Stomach (tissue), 9 donors: ENCODE data around the gene ACRV1. TPM values are rescaled to one million over a fixed set of nuclear protein-coding genes. Genes with fewer than 3 reads are reported as not detected.

Source experiments
- DNase-seq, 2 donors: peaks; one replicate each; pipeline versions ENCODE4 v3.0.0 to v3.0.0-alpha.2; 2013 to 2019
- H3K27ac ChIP-seq, 5 donors: fragments of 200-600 bp in 4 of 5; sonication (generic) in 4 of 5; one replicate each; pipeline ENCODE4 v1.5.1; 2013 to 2019; ENCODE audit warnings: mild to moderate bottlenecking in 1 of 5, moderate library complexity in 1 of 5
- H3K27me3 ChIP-seq, 3 donors: fragments of 200-600 bp; sonication (generic); one replicate each; pipeline ENCODE4 v1.5.1; 2017 to 2019; ENCODE audit warnings: mixed run types in 1 of 3
- H3K36me3 ChIP-seq, 4 donors: fragments of 200-600 bp; sonication (generic); 1 replicate in 3 of 4; 2 replicates in 1 of 4; pipeline ENCODE4 v1.5.1; 2016 to 2019
- H3K4me1 ChIP-seq, 4 donors: fragments of 200-600 bp; sonication (generic); one replicate each; pipeline ENCODE4 v1.5.1; 2016 to 2019
- H3K4me3 ChIP-seq, 4 donors: fragments of 200-600 bp; sonication (generic) in 3 of 4; one replicate each; pipeline ENCODE4 v1.5.1; 2016 to 2019; ENCODE audit warnings: mild to moderate bottlenecking in 1 of 4
- H3K9me3 ChIP-seq, 4 donors: fragments of 200-600 bp; sonication (generic); one replicate each; pipeline ENCODE4 v1.5.1; 2016 to 2019
- EP300 ChIP-seq: sonication (generic); formaldehyde crosslinking; IDR thresholded peaks from one replicate; pipeline ENCODE4 v1.6.1; 2017; ENCODE audit warnings: antibody characterized with exemption
- POLR2A ChIP-seq, 4 donors: fragments of 450-650 bp; IDR thresholded peaks; one replicate each; pipeline ENCODE4 v1.6.1; 2016; ENCODE audit warnings: antibody characterized with exemption in 4 of 4, control low read depth in 2 of 4, mild to moderate bottlenecking in 1 of 4, moderate library complexity in 1 of 4
- POLR2AphosphoS5 ChIP-seq, 3 donors: sonication (generic); formaldehyde crosslinking; IDR thresholded peaks; one replicate each; pipeline ENCODE4 v1.6.1; 2016; ENCODE audit warnings: antibody characterized with exemption in 3 of 3
- WGBS, 5 donors: extraction: QIAGEN DNeasy Blood & Tissue Kit in 3 of 5; methylation state at CpG; one replicate each; pipeline versions ENCODE4 v1.1.5 to v1.1.7; 2013 to 2018; 5-methylcytosine and 5-hydroxymethylcytosine counted together
- intact Hi-C: fragments of 100-400 bp; cut with DNase I; formaldehyde crosslinking; loops from one replicate; pipeline ENCODE4 v1.15.1; 2023; ENCODE audit warnings: low total_unique reads
- polyA plus RNA-seq, 3 donors: library from polyadenylated mRNA; stranded (reverse); fragments of 200-250 nt; gene quantifications; one replicate each; pipeline ENCODE4 v1.2.3, GENCODE V29; 2013
- total RNA-seq, 5 donors: library from RNA; depleted of rRNA; stranded (reverse); fragments of >200 nt; gene quantifications; one replicate each; pipeline versions ENCODE4 v1.1.0 to v1.2.3, GENCODE V29; 2014 to 2016
- TF ChIP-seq, protein P1 (sequence below), 7 experiments: fragments of 450-650 bp in 4 of 7; fragments of 200-600 bp in 3 of 7; sonication (generic) in 3 of 7; IDR thresholded peaks; one replicate each; pipeline ENCODE4 v1.5.1; 2016 to 2019; ENCODE audit warnings: antibody characterized with exemption in 7 of 7, control low read depth in 2 of 7, mild to moderate bottlenecking in 1 of 7
- donor health status: healthy with polysubstance abuse.
- donor health status: Bipolar disorder and iron deficiency.
- donor health status: healthy.

ACRV1 gene
- total and polyA plus RNA-seq, 8 donors, result not detected

DNA sequence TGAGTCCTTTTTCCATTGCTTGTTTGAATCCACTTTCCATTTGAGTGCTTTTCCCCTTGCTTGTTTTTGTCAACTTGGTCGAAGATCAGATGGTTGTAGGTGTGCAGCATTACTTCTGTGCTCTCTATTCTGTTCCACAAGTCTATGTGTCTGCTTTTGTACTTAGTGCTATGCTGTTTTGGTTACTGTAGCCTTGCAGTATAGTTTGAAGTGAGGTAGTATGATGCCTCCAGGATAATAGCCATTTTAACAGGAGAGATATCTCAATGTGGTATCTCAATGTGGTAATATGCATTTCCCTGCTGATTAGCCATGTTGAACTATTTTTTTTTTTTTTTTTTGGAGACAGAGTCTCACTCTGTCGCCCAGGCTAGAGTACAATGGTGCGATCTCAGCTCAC is 16.7 kb downstream of the ACRV1 start:
- 88 to 98% (median 97%) methylated on average over 1 to 3 of the region's 3 CpGs for WGBS, 5 donors
- Histone ChIP-seq H3K27me3 (no peaks in the 10 kb centered on the region), H3K4me3 (no peak overlapping the region), H3K27ac (no peak overlapping the region), H3K9me3 (peaks cover 0 to 5% (median 0%) of the 10 kb centered on the region in 4 donors), H3K36me3 (no peaks in the 10 kb centered on the region), H3K4me1 (no peaks in the 10 kb centered on the region)
- no peak for DNase-seq
- TF ChIP-seq, protein P1, sequence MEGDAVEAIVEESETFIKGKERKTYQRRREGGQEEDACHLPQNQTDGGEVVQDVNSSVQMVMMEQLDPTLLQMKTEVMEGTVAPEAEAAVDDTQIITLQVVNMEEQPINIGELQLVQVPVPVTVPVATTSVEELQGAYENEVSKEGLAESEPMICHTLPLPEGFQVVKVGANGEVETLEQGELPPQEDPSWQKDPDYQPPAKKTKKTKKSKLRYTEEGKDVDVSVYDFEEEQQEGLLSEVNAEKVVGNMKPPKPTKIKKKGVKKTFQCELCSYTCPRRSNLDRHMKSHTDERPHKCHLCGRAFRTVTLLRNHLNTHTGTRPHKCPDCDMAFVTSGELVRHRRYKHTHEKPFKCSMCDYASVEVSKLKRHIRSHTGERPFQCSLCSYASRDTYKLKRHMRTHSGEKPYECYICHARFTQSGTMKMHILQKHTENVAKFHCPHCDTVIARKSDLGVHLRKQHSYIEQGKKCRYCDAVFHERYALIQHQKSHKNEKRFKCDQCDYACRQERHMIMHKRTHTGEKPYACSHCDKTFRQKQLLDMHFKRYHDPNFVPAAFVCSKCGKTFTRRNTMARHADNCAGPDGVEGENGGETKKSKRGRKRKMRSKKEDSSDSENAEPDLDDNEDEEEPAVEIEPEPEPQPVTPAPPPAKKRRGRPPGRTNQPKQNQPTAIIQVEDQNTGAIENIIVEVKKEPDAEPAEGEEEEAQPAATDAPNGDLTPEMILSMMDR (IDR thresholded peaks at IDR 0.05), result no peak
- no peak for TF ChIP-seq EP300
- TF ChIP-seq POLR2A (IDR thresholded peaks at IDR 0.05), result no peak
- TF ChIP-seq POLR2AphosphoS5 (IDR thresholded peaks at IDR 0.05), result no peak
- intact Hi-C loops, result no loop called here

DNA sequence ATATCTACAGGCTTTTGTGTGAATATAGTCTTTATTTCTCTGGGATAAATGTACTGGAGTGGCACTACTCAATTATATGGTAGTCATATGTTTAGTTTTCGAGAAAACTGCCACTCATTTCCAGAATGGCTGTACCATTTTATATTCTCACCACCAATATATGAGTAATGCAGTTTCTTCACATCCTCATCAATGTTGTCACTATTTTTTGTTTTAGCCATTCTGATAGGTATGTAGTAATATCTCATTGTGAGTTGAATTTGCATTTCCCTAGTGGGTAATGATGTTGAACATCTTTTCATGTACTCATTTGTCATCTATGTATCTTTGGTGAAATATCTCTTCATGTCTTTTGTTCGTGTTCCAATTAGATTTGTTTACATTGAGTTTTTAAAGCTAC is 18.0 kb downstream of the ACRV1 start:
- Histone ChIP-seq H3K4me1 (no peaks in the 10 kb centered on the region), H3K4me3 (no peak overlapping the region), H3K27ac (no peak overlapping the region), H3K9me3 (peaks cover 0 to 5% (median 0%) of the 10 kb centered on the region in 4 donors), H3K27me3 (no peaks in the 10 kb centered on the region), H3K36me3 (no peaks in the 10 kb centered on the region)
- WGBS, 5 donors, result 77 to 85% (median 79%) methylated on average over 2 of the region's 2 CpGs
- DNase-seq, result no peak
- intact Hi-C loops, result no loop called here
- TF ChIP-seq, protein P1 (IDR thresholded peaks at IDR 0.05), result no peak
- TF ChIP-seq EP300 (no peak), POLR2AphosphoS5 (IDR thresholded peaks at IDR 0.05) (no peak), POLR2A (IDR thresholded peaks at IDR 0.05) (no peak)

DNA sequence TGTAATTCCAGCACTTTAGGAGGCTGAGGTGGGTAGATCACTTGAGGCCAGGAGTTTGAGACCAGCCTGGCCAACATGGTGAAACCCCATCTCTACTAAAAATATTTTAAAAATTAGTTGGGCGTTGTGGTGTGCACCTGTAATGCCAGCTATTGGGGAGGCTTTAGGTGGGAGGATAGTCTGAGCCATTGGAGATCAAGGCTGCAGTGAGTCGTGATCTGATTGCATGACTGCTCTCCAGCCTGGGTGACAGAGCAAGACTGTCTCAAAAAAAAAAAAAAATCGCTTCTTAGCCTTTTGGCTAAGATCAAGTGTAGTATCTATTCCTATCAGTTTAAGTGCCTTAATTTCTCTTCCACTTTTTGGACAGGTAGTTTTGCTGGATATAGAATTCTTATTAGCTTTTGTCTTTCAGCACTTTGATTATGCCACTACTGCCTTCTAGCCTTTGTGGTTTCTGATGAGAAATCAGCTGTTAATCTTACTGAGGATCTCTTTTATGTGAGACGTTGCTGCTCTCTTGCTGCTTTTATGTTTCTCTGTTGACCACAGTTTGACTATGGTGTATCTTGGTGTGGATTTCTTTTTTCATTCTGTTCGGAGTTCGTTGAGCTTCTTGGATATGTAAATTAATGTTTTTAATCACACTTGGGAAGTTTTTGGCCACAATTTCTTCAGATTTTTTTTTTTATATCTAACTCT is 31.0 kb downstream of the ACRV1 start:
- WGBS, 5 donors, result 86 to 94% (median 90%) methylated on average over 6 of the region's 6 CpGs
- TF ChIP-seq EP300 (no peak), POLR2AphosphoS5 (IDR thresholded peaks at IDR 0.05) (no peak), POLR2A (IDR thresholded peaks at IDR 0.05) (no peak)
- TF ChIP-seq, protein P1 (IDR thresholded peaks at IDR 0.05), result no peak
- DNase-seq, result no peak

DNA sequence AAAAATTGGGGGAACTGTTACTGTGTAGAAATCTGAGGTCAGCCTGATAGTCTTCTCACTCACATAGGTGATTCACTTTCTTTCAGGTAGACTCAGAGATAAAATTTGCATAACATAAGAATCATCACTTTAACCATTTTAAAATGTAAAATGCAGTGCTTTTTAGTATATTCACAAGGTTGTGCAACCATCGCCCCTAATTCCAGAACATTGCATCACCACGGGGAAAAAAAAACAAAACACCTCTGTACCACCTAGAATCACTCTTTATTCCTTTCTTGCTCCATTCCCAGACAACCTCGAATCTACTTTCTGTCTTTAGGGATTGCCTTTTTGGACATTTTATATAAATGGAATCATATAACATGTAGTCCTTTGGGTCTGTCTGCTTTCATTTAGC is 34.8 kb downstream of the ACRV1 start:
- Histone ChIP-seq H3K4me3 (no peak overlapping the region), H3K36me3 (peaks cover 0 to 17% (median 11%) of the 10 kb centered on the region in 4 donors), H3K27ac (no peak overlapping the region), H3K9me3 (no peaks in the 10 kb centered on the region), H3K4me1 (no peaks in the 10 kb centered on the region), H3K27me3 (no peaks in the 10 kb centered on the region)
- DNase-seq, result no peak
- intact Hi-C loops, result no loop called here
- TF ChIP-seq EP300 (no peak), POLR2A (IDR thresholded peaks at IDR 0.05) (no peak), POLR2AphosphoS5 (IDR thresholded peaks at IDR 0.05) (no peak)
- TF ChIP-seq, protein P1 (IDR thresholded peaks at IDR 0.05), result no peak
- 92 to 98% (median 98%) methylated on average over 3 of the region's 3 CpGs for WGBS, 5 donors

More for the DNA sequence above, 31.0 kb downstream of the ACRV1 start:
- no peak overlapping the region for H3K27ac ChIP-seq
- H3K4me1 ChIP-seq, result no peaks in the 10 kb centered on the region
- no peak overlapping the region for H3K4me3 ChIP-seq
- H3K36me3 ChIP-seq, result peaks cover 0 to 14% (median 6%) of the 10 kb centered on the region in 4 donors
- no peaks in the 10 kb centered on the region for H3K27me3 ChIP-seq
- intact Hi-C loops, result no loop called here
- no peaks in the 10 kb centered on the region for H3K9me3 ChIP-seq
